ENCODE measurements around the gene OLIG2.

The OLIG2 gene

GRCh38 chr21:33025489-33026442 lies at the start of gene OLIG2:
TSS of gene OLIG2 (plus strand) at chr21:33025935. CDS start at chr21:33026863, 928 bp downstream.
- DNase-seq: peak; percentile 18

- no peak for DNase-seq
Measured at GRCh38 chr21:32976791-32977190, 48.9 kb upstream of the OLIG2 start.

GRCh38 chr21:32977216-32977615 lies 48.5 kb upstream of the OLIG2 start:
- DNase-seq: no peak

- no peak for DNase-seq
Measured at GRCh38 chr21:32978331-32979270, 47.1 kb upstream of the OLIG2 start.

- no peak for DNase-seq
Measured at GRCh38 chr21:32979598-32980268, 46.0 kb upstream of the OLIG2 start.

GRCh38 chr21:32981096-32981495 lies 44.6 kb upstream of the OLIG2 start:
- no peak for DNase-seq

GRCh38 chr21:32990666-32991065 lies 35.1 kb upstream of the OLIG2 start:
- DNase-seq: no peak

- peak; percentile 14 for DNase-seq
Measured at GRCh38 chr21:32991361-32991760, 34.4 kb upstream of the OLIG2 start.

- no peak for DNase-seq
Measured at GRCh38 chr21:32993894-32994293, 31.8 kb upstream of the OLIG2 start.

- DNase-seq: no peak
Measured at GRCh38 chr21:32994305-32994704, 31.4 kb upstream of the OLIG2 start.

- no peak for DNase-seq
Measured at GRCh38 chr21:33007747-33008146, 18.0 kb upstream of the OLIG2 start.

- DNase-seq: no peak
Measured at GRCh38 chr21:33008333-33009051, 17.2 kb upstream of the OLIG2 start.

- DNase-seq: no peak
Measured at GRCh38 chr21:33010931-33011330, 14.8 kb upstream of the OLIG2 start.

GRCh38 chr21:33011462-33011861 lies 14.3 kb upstream of the OLIG2 start:
- DNase-seq: no peak

GRCh38 chr21:33013626-33014025 lies 12.1 kb upstream of the OLIG2 start:
- DNase-seq: no peak

- no peak for DNase-seq
Measured at GRCh38 chr21:33014331-33014730, 11.4 kb upstream of the OLIG2 start.

GRCh38 chr21:33015096-33015495 lies 10.6 kb upstream of the OLIG2 start:
- no peak for DNase-seq

- no peak for DNase-seq
Measured at GRCh38 chr21:33015756-33016155, 10.0 kb upstream of the OLIG2 start.

- no peak for DNase-seq
Measured at GRCh38 chr21:33018707-33019465, 6.8 kb upstream of the OLIG2 start.

GRCh38 chr21:33019516-33019884 lies 6.2 kb upstream of the OLIG2 start:
- DNase-seq: no peak

- DNase-seq: no peak
Measured at GRCh38 chr21:33019885-33020557, 5.7 kb upstream of the OLIG2 start.

Data from NCI-H1436 (cell line).